ENCODE results near the gene PAX4.

PAX4 gene

GRCh38 chr7:127595737-127596136 lies 22.2 kb downstream of the PAX4 start:
- no peak for TF ChIP-seq CTCF (IDR thresholded peaks at IDR 0.05)
- Histone ChIP-seq H3K9ac (no peak overlapping the region), H2AFZ (no peak overlapping the region), H3K4me3 (ENCODE audit: low read depth, low read length) (no peak overlapping the region), H3K79me2 (no peaks in the 10 kb centered on the region), H3K27me3 (ENCODE audit: control insufficient read depth, insufficient read depth, low read length) (no peaks in the 10 kb centered on the region), H3K4me2 (ENCODE audit: low read length) (no peak overlapping the region), H3K9me3 (ENCODE audit: control insufficient read depth, low read length) (no peaks in the 10 kb centered on the region), H3K36me3 (ENCODE audit: control insufficient read depth, insufficient read depth, low read length) (no peaks in the 10 kb centered on the region), H3K27ac (no peak overlapping the region), H3K4me1 (no peaks in the 10 kb centered on the region)

GRCh38 chr7:127594490-127594889 lies 23.5 kb downstream of the PAX4 start:
- no peak for TF ChIP-seq CTCF (IDR thresholded peaks at IDR 0.05)
- Histone ChIP-seq H3K27me3 (ENCODE audit: control insufficient read depth, insufficient read depth, low read length) (no peaks in the 10 kb centered on the region), H3K9ac (no peak overlapping the region), H3K36me3 (ENCODE audit: control insufficient read depth, insufficient read depth, low read length) (no peaks in the 10 kb centered on the region), H3K9me3 (ENCODE audit: control insufficient read depth, low read length) (no peaks in the 10 kb centered on the region), H3K79me2 (no peaks in the 10 kb centered on the region), H3K4me3 (ENCODE audit: low read depth, low read length) (no peak overlapping the region), H2AFZ (no peak overlapping the region), H3K4me1 (no peaks in the 10 kb centered on the region), H3K27ac (no peak overlapping the region), H3K4me2 (ENCODE audit: low read length) (no peak overlapping the region)

- Histone ChIP-seq H3K4me2 (ENCODE audit: low read length) (no peak overlapping the region), H2AFZ (no peak overlapping the region)
- TF ChIP-seq CTCF (IDR thresholded peaks at IDR 0.05), result no peak
These were observed 25.4 kb downstream of the PAX4 start for GRCh38 chr7:127592550-127592949.

GRCh38 chr7:127591591-127591990 lies 26.4 kb downstream of the PAX4 start:
- Histone ChIP-seq H3K9ac (no peak overlapping the region), H3K9me3 (ENCODE audit: control insufficient read depth, low read length) (no peaks in the 10 kb centered on the region), H3K79me2 (no peaks in the 10 kb centered on the region), H3K4me3 (ENCODE audit: low read depth, low read length) (no peak overlapping the region), H3K36me3 (ENCODE audit: control insufficient read depth, insufficient read depth, low read length) (no peaks in the 10 kb centered on the region), H3K27me3 (ENCODE audit: control insufficient read depth, insufficient read depth, low read length) (no peaks in the 10 kb centered on the region), H3K27ac (no peak overlapping the region), H3K4me1 (peaks cover 3% of the 10 kb centered on the region), H3K4me2 (ENCODE audit: low read length) (no peak overlapping the region), H2AFZ (no peak overlapping the region)
- TF ChIP-seq CTCF (IDR thresholded peaks at IDR 0.05), result no peak

More at GRCh38 chr7:127592550-127592949, 25.4 kb downstream of the PAX4 start:
- H3K4me1 ChIP-seq, result no peaks in the 10 kb centered on the region
- H3K9me3 ChIP-seq (ENCODE audit: control insufficient read depth, low read length), result no peaks in the 10 kb centered on the region
- no peaks in the 10 kb centered on the region for H3K27me3 ChIP-seq (ENCODE audit: control insufficient read depth, insufficient read depth, low read length)
- H3K36me3 ChIP-seq (ENCODE audit: control insufficient read depth, insufficient read depth, low read length), result no peaks in the 10 kb centered on the region
- no peak overlapping the region for H3K9ac ChIP-seq
- H3K27ac ChIP-seq, result no peak overlapping the region
- H3K4me3 ChIP-seq (ENCODE audit: low read depth, low read length), result no peak overlapping the region
- H3K79me2 ChIP-seq, result no peaks in the 10 kb centered on the region

- H3K27ac ChIP-seq, result no peak overlapping the region
- H3K36me3 ChIP-seq (ENCODE audit: control insufficient read depth, insufficient read depth, low read length), result no peaks in the 10 kb centered on the region
- H3K9me3 ChIP-seq (ENCODE audit: control insufficient read depth, low read length), result no peaks in the 10 kb centered on the region
- H3K4me1 ChIP-seq, result peaks cover 3% of the 10 kb centered on the region
- no peak overlapping the region for H2AFZ ChIP-seq
- no peaks in the 10 kb centered on the region for H3K27me3 ChIP-seq (ENCODE audit: control insufficient read depth, insufficient read depth, low read length)
- no peaks in the 10 kb centered on the region for H3K79me2 ChIP-seq
- no peak for TF ChIP-seq CTCF (IDR thresholded peaks at IDR 0.05)
- no peak overlapping the region for H3K9ac ChIP-seq
- H3K4me2 ChIP-seq (ENCODE audit: low read length), result no peak overlapping the region
- no peak overlapping the region for H3K4me3 ChIP-seq (ENCODE audit: low read depth, low read length)
These were observed 26.8 kb downstream of the PAX4 start for GRCh38 chr7:127591189-127591588.

Data from parathyroid adenoma (tissue), 2 donors.